Islet precursor cell (in vitro differentiated cells): ENCODE measurements around the gene FOXI1.
A peak's percentile ranks its signal among the peaks of the same experiment; 100 is the strongest.

Experiments used
- DNase-seq: peaks from one replicate; pipeline ENCODE4 v3.0.0-alpha.2; 2018

The FOXI1 gene

GRCh38 chr5:170105642-170106611, at the start of gene FOXI1:
TSS of gene FOXI1 (plus strand) at chr5:170105897. CDS start at chr5:170105958, 61 bp downstream.
- peak; percentile 47 for DNase-seq

- peak; percentile 72 for DNase-seq
Measured at GRCh38 chr5:170056561-170057267, 49.0 kb upstream of the FOXI1 start.

- DNase-seq: peak; percentile 34
Measured at GRCh38 chr5:170057311-170057710, 48.4 kb upstream of the FOXI1 start.

- DNase-seq: peak; percentile 6
Measured at GRCh38 chr5:170059221-170059620, 46.5 kb upstream of the FOXI1 start.

- no peak for DNase-seq
Measured at GRCh38 chr5:170067152-170067551, 38.5 kb upstream of the FOXI1 start.

- no peak for DNase-seq
Measured at GRCh38 chr5:170067574-170068170, 38.0 kb upstream of the FOXI1 start.

GRCh38 chr5:170069512-170069911, 36.2 kb upstream of the FOXI1 start:
- DNase-seq: no peak

- peak; percentile 74 for DNase-seq
Measured at GRCh38 chr5:170070556-170071412, 34.9 kb upstream of the FOXI1 start.

GRCh38 chr5:170071748-170072147, 33.9 kb upstream of the FOXI1 start:
- no peak for DNase-seq

- no peak for DNase-seq
Measured at GRCh38 chr5:170075696-170076095, 30.0 kb upstream of the FOXI1 start.

- peak; percentile 22 for DNase-seq
Measured at GRCh38 chr5:170076211-170076610, 29.5 kb upstream of the FOXI1 start.

- no peak for DNase-seq
Measured at GRCh38 chr5:170076739-170077138, 29.0 kb upstream of the FOXI1 start.

GRCh38 chr5:170077526-170077925, 28.2 kb upstream of the FOXI1 start:
- peak; percentile 27 for DNase-seq

- DNase-seq: no peak
Measured at GRCh38 chr5:170078458-170078857, 27.2 kb upstream of the FOXI1 start.

GRCh38 chr5:170078931-170079330, 26.8 kb upstream of the FOXI1 start:
- peak; percentile 25 for DNase-seq

- DNase-seq: peak; percentile 41
Measured at GRCh38 chr5:170080217-170080616, 25.5 kb upstream of the FOXI1 start.

GRCh38 chr5:170080786-170081445, 24.8 kb upstream of the FOXI1 start:
- peak; percentile 29 for DNase-seq

GRCh38 chr5:170081616-170082015, 24.1 kb upstream of the FOXI1 start:
- peak; percentile 24 for DNase-seq

- peak; percentile 23 for DNase-seq
Measured at GRCh38 chr5:170082701-170083100, 23.0 kb upstream of the FOXI1 start.

GRCh38 chr5:170087168-170087817, 18.4 kb upstream of the FOXI1 start:
- DNase-seq: no peak

GRCh38 chr5:170092455-170093101, 13.1 kb upstream of the FOXI1 start:
- DNase-seq: no peak
